Fibroblast of villous mesenchyme (primary cell): Measurements from ENCODE around the gene PMPCA. TPM values are rescaled to one million over a fixed set of nuclear protein-coding genes. Genes with fewer than 3 reads are reported as not detected.
A peak's percentile ranks its signal among the peaks of the same experiment; 100 is the strongest.

Source experiments
- DNase-seq: peaks from one replicate; pipeline ENCODE4 v3.0.0-alpha.2; 2010; ENCODE audit warnings: low read depth
- H3K4me3 ChIP-seq: 2 replicates; pipeline ENCODE4 v1.5.1; 2011; ENCODE audit warnings: low read depth, mild to moderate bottlenecking, low read length
- CTCF ChIP-seq: IDR thresholded peaks from 2 replicates; pipeline ENCODE4 v1.5.1; 2012; ENCODE audit warnings: low read depth, mild to moderate bottlenecking, low read length; ENCODE audit not compliant: insufficient read depth
- total RNA-seq: library from RNA; depleted of rRNA; stranded (reverse); fragments of >200 nt; gene quantifications from 2 replicates; pipeline ENCODE4 v1.2.3, GENCODE V29; 2012

The PMPCA gene
- total RNA-seq, 1 donor: 48.8 TPM

DNA sequence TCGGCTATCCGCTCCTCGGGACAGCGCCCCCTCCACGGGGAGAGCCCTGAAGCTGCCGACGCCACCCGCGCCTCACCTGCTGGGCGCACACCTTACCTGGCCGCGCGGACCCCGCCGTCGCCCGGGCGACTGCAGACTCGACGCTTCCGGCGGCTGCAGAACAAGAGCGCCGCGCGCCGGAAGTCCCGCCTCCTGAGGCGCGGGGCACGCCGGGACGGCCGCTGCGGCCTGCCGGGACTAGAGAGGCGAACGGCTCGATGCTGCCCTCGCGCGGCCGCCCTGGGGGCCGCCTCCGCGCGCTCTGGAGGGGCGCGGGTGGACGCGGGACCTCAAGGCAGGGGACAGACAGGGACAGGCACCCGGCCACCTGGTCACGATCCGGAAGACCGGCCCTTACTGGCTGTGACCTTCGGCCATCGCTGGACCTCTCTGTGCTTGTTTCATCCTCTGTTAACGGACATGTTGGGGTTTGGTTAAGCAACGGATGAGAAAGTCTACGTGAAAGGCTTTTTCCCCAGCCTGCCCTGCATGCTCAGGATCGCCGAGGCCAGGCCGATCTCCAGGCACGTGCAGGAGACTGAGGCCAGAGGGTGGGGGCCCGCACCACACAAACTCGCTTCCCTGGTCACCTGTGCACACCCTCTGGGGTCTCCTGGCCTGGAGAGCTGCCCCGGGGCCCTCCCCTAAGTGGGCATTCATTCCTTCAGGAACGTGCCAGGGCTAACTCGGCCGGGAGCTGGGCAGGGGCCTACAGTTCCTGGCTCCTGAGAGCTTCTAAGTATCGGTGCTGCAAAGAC is 10.2 kb upstream of the PMPCA start, which contains the start of gene SNAPC4:
Gene SNAPC4 (minus strand): TSS at position 133 of the 797 bp plus-strand sequence. CDS start 1,742 bp downstream, outside the sequence.
- peak within 1 kb of the TSS; percentile 74 for H3K4me3 ChIP-seq
- DNase-seq: peak; percentile 79
- peak; percentile 75 for TF ChIP-seq CTCF

GRCh38 chr9:136401173-136401922 is 9.1 kb upstream of the PMPCA start:
- no peak for DNase-seq
- no peak for TF ChIP-seq CTCF
- H3K4me3 ChIP-seq: no peak overlapping the region

DNA sequence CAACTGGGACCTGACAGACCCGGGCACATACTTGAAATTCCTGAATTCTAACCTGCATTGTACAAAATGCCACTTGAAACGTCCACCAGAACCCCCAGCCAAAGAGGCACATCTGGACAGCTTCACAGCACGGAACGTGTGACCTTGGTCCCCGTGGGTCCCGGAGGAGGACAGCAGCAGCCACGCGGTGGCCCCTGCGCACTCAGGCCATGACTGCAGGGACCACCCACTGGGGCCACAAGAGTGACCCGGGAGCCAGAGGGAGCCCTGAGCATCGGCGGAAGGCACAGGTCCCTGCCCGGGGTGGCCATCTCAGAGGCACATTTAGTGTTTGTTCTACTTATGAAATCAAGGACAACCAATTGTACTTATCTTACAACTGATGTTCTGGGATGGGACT is 8.4 kb upstream of the PMPCA start:
- DNase-seq: no peak
- H3K4me3 ChIP-seq: no peak overlapping the region
- no peak for TF ChIP-seq CTCF

GRCh38 chr9:136403538-136403914 is 6.9 kb upstream of the PMPCA start:
- no peak overlapping the region for H3K4me3 ChIP-seq
- no peak for DNase-seq
- no peak for TF ChIP-seq CTCF

- DNase-seq: no peak
- H3K4me3 ChIP-seq: no peak overlapping the region
- no peak for TF ChIP-seq CTCF
These were observed 6.3 kb upstream of the PMPCA start for GRCh38 chr9:136403915-136404800.

DNA sequence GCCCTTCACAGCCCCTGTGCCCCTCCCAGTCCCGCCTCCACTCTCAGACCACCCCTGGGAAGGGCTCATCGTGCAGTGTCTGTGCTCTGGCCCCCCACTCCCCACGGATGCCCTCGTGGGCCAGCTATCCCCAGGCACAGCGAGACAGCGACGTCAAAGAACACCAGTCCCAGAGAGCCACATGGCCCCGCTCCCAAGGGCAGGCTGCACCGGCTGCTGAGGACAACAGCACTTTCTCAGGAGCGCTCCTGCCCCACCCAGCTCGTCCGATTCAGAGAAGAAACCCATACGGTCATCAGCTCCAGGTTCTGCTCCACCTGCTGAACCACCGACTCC is 5.7 kb upstream of the PMPCA start:
- TF ChIP-seq CTCF: no peak
- no peak for DNase-seq
- H3K4me3 ChIP-seq: no peak overlapping the region
